Activated naive CD4-positive, alpha-beta T cell (primary cell): ENCODE measurements around the gene DFFA.
"Not testable (repeated sequence)": the region's sequence is repeated elsewhere in the genome, so short reads cannot be mapped to it uniquely, and the experiment has no call there.

Experiments
- DNase-seq, 4 experiments: peaks; one replicate each; lab custom pipeline; 2025; lab: John Stamatoyannopoulos, UW

The DFFA gene

DNA sequence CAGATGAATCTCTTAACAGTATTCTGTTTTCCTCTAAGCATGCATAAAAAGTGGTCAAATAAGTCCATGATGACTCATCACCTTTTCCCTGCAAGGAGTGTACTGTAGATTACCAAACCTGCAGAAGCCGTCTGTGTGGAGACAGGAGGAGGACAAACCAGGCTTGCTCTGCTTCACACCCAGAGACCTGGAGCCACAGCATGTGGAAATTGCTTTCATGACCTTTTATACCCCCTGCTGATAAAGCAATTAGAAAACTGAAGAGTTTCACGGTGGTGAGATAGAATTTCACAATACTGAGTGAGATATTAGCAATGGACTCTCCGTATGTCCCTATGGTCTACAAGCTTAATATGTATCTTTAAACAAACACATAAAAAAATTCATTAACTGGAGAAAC is 13.1 kb downstream of the DFFA start:
- no peak for DNase-seq

DNA sequence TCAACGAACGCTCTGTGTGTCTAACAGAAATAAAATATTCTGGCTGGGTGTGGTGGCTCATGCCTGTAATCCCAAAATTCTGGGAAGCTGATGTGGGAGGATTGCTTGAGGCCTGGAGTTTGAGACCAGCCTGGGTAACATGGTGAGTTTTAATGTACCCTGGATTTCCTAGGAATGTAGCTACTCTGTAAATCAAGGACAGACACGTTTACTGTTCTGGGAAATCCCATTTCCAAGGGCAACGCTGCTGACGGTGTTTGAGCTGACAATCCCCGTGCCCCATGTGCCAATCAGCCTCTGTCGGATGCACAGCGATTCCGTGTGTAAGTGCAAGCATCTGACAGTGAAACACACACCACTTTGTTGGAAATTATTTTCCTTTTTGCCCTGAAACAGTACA is 14.5 kb downstream of the DFFA start:
- no peak for DNase-seq

DNA sequence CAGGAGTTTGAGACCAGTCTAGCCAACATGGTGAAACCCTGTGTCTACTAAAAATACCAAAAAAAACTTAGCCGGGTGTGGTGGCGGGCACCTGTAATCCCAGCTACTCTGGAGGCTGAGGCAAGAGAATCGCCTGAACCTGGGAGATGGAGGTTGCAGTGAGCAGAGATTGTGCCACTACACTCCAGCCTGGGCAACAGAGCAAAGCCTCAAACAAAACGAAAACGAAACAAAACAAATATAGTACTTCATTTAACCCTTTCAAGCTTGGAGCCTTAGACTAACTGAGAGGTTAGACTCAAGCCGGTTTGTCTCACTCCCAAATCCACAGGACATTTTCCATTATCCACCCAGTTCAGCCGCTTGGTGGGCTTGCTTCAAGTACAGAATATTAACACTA is 14.9 kb downstream of the DFFA start:
- DNase-seq, result not testable (repeated sequence)

DNA sequence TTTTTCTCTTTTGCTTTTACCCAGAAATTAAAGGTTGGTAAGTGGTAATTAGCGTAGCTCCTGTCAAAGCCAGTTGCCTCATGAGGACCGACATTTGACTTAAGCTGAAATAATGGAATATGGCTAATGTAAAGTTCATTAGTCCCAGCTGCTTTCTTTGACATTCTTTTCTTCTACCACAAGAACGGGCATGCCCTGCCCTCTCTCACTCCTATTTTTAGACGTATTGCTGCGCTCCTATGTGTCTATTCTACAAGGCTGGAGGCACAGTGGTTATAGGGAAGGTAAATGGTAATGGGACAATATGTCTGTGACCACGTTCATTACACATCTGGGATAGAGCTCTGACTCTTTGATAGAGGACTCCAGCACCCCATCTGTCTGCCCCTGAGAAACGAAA is 15.7 kb downstream of the DFFA start:
- no peak for DNase-seq

DNA sequence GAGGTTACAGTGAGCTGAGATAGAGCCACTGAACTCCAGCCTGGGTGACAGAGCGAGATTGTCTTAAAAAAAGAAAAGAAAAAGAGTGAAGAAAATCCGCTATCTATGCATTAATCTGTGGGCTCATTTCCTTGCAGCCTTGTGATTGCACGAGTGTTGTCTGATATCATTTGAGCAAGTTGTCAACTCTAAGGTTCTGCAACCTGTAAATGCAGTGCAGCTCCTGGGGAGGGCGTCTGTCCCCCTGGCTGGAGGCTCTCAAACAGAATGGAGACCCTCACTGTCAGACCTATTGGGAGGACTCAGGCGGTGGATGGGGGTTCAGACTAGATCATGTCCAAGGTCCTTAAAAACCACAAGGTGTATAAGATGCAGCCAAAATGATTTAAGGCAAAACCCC is 16.3 kb downstream of the DFFA start:
- no peak for DNase-seq

DNA sequence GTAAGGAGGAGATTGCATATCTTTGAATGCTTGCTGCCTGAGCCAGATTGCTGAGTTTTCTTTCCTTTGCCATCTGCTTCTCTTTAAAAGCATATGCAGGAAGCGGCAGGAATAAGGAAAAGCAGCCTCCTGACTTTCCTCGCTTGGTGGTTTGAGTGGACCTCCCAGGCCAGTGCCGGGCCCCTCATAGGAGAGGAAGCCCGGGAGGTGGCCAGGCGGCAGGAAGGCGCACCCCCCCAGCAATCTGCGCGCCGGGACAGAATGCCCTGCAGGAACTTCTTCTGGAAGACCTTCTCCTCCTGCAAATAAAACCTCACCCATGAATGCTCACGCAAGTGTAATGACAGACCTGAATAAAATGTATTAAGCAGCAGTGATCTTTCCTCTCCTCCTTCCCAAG is 21.0 kb downstream of the DFFA start:
- no peak for DNase-seq

DNA sequence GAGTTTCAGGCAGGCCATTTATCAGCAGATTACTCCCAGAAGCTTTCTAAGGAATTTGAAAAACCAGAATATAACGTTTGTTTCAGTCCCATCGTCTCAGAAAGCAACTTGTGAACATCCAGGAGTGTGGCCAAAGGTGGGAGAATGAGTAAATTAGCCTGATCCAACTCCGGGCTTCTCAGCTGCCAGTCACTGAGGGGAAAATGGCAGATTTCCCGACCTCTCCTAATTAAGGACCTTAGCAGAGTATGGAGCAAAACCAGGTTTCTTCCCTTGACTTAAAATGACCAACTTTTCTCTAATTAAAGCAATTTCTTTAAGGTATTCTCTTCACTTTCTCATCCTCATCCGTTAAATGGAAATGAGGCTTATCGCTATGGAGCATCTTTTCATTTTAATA is 21.5 kb downstream of the DFFA start:
- DNase-seq, result no peak

DNA sequence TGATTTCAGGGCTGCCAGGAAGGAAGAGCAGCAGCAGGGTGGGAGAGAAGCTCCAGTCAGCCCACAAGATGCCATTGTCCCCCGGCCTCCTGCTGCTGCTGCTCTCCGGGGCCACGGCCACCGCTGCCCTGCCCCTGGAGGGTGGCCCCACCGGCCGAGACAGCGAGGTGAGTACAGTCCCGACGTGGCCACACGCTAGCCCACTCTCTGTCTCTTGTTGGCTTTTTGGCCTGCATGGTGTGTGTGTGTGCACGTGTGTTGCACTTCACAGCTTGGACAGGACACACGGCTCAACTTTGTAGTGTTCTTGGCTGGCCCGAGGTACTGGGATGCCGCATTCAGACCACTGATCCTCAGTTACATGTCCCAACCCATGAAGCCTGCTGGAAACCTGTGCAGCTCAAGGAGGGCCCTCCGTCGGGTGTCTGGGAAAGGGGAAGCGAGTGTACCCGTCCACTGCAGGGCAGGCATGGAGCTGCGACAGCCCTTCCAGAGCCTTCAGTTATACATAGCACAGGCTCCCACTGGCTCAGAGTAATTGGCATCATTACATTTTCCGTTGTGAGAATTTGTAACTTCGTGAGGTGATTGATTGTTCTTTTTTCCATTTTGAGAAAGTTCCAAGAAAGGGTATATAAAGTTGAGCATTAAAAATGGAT is 22.0 kb downstream of the DFFA start:
- no peak for DNase-seq

DNA sequence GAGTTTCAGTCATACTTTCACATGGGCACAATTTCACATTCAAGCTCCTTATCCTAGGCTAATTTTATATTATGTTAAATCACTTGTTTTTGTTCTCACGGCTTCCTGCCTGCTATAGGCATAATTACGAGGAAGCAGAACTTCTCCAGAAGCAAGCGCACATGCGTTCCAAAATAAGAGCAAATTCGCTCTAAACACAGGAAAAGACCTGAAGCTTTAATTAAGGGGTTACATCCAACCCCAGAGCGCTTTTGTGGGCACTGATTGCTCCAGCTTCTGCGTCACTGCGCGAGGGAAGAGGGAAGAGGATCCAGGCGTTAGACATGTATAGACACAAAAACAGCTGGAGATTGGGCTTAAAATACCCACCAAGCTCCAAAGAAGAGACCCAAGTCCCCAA is 22.6 kb downstream of the DFFA start, which contains the start of gene CORT:
Gene CORT, plus strand, starts transcription at position 281 of the 400 bp plus-strand sequence. CDS start 193 bp downstream, outside the sequence.
- DNase-seq, result no peak

DNA sequence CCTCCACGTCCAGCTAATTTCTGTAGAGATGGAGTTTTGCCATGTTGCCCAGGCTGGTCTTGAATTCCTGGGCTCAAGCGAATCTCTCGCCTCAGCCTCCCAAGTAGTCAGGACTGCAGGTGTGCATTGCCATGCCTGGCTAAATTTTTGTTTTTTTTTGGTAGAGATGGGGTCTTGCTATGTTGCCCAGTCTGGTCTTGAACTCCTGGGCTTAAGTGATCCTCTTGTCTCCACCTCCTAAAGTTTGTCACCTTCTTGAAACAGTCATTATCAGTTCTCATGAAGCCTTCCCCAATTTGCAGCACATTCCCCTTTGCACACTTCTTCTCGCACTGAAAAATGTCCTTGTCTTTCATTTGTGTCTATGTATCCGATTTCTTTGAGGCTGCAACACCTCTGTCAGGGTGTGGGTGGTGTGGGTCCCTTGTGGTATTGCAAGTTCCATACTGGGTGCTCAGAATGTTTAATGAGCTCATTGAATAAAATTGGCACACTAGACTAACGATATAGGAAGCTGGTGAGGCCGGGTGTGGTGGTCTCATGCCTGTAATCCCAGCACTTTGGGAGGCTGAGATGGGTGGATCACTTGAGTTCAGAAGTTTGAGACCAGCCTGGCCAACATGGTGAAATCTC is 25.4 kb downstream of the DFFA start:
- no peak for DNase-seq

DNA sequence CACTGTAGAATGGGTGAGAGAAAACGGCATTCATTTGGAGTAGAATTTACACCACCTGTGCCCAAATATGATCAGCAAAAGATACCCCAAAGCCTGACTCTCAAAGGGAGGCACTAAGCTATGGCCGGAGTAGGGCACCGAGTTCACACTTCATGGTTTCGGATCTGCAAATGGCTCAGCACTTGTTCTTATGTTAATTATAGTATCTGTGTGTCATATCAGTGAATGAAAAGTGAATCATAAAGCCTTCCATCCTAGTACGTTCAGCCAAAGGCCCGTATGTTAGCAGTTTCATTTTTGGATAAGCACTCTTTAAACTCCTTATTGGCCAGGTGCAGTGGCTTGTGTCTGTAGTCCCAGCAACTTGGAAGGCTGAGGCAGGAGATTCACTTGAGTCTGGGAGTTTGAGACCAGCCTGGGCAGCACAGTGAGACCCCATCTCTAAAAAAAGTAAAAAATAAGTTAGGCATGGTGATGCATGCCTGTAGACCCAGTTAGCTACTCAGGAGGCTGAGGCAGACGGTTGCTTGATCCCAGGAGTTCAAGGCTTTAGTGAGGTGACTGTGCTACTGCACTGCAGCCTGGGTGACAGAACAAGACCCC is 27.4 kb downstream of the DFFA start:
- DNase-seq, result no peak

DNA sequence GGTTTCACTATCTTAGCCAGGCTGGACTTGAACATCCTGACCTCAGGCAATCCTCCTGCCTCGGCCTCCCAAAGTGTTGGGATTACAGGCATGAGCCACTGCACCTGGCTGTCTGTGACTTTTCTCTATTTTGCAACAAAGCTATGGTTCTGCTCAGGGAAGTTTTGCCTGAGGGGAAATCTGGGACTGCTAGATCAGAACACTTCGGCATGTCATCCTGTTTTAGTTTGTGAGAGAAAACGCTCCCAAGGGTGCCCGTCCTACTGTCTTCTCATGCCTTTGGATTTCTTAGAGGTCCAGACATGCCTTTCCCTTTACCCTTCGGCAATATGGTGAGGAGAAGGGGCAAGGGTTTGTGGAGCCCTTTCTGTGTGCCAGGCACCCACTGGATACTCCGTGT is 28.1 kb downstream of the DFFA start:
- no peak for DNase-seq

DNA sequence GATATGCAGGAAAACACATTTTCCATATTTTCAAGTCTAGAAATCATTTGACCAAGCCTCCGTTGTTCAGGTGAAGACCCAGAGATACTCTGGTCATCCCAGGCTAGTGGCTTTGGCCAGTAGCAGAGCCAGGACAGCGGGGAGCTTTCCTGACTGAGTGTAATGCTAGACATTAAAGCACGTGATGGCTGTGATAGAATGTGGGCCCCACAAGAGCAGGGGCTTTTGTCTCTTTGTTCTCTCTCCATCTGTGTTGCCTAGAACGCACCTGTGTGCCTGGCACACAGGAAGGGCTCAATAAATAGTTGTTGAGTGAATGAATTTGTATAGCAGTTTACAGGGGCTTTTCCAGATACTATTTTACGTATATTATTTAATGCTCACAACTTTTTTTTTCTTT is 31.5 kb downstream of the DFFA start:
- no peak for DNase-seq

DNA sequence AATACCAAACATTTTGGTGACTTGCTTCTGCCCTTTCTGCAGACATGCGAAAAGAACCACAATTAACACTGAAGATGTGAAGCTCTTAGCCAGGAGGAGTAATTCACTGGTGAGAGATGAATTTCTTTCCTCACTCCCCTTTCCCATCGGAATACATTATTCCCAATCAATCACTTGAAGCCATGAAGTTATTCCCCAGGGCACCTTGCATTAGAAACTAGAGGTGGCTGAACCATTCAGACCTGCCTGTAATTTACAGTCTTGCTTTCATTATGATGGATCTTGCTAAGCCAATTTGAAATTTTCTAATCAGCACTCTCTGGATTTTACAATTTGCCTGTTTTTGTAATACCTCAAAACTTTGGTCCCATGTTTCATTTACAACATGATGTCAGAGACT is 32.0 kb downstream of the DFFA start:
- no peak for DNase-seq

DNA sequence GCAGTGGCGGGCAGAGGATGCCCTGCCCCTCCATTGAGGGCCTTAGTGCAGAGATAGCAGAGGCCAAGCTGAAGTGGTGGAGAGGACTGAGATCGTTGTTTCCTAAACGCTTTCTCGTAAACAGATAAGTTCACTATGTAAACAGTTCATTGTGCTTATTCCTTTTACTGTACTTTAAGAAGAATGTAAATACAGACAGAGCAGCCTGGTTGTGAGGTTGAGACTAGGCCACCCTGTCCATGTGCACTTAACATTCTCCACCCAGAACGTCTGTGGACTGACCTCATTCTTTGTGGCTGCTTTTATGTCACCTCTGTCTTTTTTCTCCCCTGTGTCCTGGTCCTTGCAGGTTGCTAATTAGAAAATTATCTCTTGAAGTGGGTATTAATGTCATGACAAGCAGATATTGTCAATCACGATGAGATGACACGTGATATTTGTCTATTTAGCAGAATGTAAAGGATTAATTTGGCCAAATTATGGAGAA is 33.6 kb downstream of the DFFA start:
- DNase-seq, result no peak

DNA sequence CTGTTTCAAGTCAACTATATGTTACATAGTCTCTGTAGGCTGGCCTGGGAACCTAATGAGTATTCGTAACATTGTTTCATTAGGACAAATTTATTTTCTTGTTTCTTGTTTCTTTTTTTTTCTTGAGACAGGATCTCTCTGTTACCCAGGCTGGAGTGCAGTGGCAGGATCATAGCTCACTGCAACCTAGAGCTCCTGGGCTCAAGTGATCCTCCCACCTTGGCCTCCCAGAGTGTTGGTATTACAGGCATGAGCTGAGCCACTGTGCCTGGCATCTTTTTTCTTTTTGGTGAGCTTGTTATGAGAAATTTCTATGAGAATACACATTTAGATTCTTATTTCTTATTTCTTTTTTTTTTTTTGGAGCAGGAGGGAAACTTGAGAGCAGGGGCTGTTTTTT is 35.3 kb downstream of the DFFA start:
- no peak for DNase-seq

DNA sequence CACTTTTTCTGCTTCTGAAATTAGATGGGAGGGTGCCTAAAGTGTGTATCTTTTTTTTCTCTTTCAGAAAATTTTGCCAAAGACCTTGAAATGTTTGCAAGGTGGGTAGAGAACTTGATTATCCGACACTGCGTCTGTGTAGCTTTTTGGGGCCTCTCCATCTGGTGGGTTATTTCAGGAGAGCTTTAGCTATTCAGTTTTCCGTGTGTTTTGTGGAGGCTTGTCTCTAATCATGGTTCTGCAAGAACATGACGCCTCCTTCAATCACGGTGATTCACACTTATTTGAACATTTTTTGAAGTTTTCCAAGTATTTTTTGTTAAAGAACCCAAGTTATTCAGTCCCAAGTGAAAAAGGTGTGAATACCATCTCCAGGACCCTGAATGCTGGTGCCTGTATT is 37.7 kb downstream of the DFFA start:
- no peak for DNase-seq

DNA sequence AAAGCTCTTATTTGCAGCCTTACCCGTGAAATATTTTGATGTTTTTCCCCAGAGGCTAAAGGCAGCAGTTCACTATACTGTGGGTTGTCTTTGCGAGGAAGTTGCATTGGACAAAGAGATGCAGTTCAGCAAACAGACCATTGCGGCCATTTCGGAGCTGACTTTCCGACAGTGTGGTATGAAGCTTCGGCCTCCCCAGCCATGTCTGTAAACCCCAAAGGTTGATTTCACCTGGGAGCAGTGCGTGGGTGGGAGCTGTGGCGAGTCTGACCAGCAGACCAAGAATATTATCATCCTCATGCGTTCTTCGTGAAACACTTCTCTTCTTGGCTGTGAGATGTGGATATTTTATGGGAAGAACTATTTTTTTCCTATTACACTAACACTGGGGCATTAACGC is 38.5 kb downstream of the DFFA start:
- DNase-seq, result no peak

DNA sequence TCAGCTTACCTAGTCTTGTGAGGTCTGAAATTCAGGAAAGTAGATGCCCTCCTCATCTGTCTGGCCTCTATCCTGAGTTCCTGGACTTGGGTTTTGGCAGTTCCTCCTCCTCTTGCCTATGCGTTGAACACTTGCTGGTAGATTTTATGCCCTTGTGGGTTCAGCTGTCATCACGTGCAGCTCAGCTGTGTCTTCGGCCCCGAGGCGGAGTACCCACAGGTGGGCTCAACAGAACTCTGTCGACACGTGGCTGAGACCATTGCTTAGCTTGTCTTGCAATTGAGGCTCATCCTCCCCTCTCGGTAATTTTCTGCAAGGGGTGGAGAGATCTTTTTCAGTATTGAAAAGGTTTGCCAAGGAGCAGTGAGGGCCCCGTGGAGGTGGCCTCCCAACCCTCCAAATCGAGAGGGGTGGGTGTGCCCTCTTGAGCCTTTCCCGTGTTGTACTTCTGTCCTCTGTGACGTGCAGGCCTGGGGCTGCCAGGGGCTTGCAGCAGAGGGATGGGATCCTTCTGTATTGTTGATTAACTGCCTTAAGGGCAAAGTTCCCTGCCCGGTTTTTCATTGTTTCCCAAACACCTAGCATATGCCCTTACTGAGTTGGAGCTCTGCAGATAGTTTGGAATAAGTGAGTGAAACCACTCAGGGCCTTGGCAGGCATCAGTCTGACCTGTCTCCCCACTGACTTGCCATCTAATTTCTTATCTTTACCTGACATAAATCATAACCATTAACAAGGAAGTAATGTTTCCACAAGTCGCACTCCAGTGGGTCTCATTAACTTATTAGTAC is 39.2 kb downstream of the DFFA start:
- no peak for DNase-seq

DNA sequence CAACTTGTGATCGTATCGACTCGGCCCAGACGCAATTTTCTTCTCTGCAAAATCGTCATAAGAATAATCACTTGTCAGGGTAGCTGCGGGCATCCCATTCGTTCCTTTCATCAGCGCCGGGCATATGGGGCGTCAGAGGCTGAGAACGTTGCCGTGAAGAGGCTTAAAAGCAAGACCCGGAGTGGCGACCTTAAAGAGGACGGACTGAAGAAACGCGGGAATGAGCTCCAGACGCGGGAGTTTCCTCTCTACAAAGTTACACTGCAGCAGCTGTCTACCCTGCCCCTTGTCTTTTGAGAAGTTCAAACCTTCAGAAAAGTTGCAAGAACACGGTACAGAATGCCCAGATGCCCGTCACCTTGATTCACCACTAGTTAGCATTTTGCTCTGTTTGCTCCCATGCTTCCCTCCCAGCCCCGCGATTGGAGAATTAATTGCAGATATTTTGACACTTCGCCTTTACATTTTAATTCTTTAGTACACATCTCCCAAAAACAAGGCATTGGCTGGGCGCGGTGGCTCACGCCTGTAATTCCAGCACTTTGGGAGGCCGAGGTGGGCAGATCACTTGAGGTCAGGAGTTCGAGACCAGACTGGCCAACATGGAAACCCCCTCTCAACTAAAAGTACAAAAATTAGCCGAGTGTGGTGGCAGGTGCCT is 41.1 kb downstream of the DFFA start:
- no peak for DNase-seq

DNA sequence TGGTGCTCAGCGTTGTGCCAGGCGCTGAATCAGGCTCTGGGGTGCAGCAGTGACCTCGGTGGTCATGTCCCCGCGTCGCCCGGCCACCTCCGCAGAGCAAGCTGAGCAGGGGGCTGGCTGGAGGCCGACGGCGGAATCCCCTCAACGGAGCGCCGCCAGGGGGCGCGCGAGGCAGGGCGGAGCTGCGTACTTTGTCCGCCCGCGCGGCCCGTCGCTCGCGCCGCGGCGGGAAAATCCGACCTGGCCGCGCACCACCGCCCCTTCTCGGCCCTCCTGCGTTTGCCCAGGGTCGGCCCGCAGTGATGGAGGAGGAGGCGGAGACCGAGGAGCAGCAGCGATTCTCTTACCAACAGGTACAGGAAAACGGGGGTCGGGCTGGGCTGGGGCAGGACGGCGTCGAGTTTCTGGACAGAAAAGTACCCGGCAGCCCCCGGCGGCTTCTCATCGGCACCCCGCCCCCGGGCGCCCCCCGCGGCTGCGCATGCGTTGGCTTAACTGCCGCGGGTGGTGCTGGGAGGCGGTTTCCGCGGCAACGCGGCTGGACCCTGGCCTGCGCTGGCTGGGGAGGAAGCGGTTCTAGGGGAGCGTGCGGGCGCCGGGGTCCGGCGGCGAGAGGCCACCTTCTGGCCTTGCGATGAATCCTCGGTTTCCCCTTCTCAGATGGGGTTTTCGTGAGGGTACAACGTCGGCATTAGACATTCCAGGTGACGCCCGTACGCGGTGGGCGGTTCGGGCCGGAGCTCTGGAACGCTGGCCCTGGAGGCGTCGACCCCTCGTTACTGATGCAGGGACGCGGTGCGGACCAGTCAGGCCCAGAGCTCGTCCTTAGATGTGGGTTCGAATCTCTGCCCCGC is 41.9 kb downstream of the DFFA start, which contains the start of gene CENPS:
Gene CENPS, plus strand, starts transcription at position 218 of the 854 bp plus-strand sequence. Its CDS starts 85 bp downstream, at position 303.
- peak; percentile 86 to 93 (median 89) for DNase-seq
